GM21447 (cell line): ENCODE results near the gene RDH8.

ENCODE experiments used
- ATAC-seq: cut with Tn5 transposase; IDR thresholded peaks from one replicate; pipeline ENCODE4 v1.9.1; 2021; ENCODE audit not compliant: unreplicated experiment

RDH8 gene

GRCh38 chr19:10036601-10037071, 23.4 kb downstream of the RDH8 start:
- no peak for ATAC-seq

GRCh38 chr19:10037367-10037766, 24.1 kb downstream of the RDH8 start:
- no peak for ATAC-seq

DNA sequence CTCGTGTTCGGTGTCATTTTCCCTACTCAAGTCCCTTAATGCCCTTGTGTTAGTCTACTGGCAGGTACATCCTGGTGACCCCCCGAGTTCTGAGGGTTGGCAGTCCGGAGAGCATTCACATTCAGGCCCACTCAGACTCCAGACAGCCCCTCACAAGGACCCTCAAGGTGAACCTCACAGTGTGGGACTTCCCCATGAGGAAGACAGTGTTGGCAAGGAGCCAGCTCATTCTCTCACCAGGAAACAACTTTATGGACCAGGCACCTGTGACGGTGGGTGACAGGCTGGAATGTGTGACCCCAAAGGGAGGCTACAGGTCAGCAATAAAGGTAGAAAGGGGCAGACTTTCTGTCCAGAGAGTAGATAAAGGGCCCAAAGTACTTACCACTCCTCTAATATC, 24.5 kb downstream of the RDH8 start:
- ATAC-seq: no peak

DNA sequence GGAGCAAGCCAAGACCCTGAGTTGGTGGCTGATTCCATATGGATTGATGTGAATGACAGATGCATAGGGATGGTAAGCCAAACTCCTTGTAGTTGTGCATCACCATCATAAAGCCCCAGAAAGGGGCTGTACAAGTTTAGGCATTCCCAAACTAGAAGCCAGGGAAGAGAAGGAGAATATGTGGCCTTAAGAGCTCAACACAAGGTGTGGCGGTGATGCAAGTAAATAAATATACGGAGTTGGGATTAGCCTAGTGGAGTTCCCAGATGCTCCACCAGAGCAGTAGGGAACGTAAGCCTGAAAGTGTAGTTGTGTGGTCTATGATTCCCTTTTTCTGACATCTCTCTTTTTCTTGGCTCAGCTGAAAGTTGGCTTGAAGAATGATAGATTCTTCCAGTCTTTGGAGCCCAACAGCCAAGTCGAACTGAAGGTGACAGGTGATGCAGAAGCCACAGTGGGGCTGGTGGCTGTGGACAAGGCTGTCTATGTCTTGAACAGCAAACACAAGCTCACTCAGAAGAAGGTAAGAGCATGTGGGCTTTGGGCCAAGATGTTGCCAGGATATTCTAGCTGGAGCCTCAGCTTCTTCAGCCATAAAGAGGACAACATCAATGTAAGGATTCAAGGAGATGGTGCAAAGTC, 30.1 kb downstream of the RDH8 start:
- no peak for ATAC-seq

- no peak for ATAC-seq
Observed at GRCh38 chr19:10044390-10044789, 31.1 kb downstream of the RDH8 start.

DNA sequence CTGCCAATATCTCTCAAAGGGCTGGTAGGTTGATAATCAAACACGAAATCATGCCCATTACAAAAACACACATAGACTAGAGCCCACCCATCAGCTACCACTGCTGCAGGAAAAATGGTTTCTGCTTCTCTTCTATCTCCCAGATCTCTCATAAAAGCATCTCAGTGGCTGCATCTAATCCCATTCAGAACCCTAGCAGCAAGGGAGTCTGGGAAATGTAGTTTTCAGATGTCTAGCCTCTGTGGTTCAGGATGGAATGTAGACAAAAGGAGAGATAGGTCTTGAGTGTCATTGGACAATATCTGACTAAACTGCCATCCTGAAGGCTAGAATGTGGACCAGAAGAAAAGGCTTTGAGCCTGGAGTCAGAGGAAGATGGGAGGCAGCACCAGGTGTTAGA, 32.1 kb downstream of the RDH8 start:
- no peak for ATAC-seq

DNA sequence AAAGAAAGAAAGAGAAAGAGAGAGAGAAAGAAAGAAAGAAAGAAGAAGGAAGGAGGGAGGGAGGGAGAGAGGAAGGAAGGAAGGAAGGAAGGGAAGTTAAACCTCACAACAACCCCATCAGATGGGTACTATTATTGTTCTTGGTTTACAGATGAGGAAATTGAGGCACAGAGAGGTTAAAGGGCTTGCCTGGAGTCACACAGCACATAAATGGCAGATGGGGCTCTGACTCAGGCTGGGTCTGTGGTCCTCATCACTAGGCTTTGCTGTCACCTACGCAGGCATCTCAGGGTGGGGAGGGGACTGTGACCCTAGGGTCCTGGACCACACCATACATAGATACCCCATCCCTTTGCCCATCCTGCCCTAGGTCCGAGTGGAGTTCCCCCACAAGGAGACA, 36.3 kb downstream of the RDH8 start:
- ATAC-seq: no peak

DNA sequence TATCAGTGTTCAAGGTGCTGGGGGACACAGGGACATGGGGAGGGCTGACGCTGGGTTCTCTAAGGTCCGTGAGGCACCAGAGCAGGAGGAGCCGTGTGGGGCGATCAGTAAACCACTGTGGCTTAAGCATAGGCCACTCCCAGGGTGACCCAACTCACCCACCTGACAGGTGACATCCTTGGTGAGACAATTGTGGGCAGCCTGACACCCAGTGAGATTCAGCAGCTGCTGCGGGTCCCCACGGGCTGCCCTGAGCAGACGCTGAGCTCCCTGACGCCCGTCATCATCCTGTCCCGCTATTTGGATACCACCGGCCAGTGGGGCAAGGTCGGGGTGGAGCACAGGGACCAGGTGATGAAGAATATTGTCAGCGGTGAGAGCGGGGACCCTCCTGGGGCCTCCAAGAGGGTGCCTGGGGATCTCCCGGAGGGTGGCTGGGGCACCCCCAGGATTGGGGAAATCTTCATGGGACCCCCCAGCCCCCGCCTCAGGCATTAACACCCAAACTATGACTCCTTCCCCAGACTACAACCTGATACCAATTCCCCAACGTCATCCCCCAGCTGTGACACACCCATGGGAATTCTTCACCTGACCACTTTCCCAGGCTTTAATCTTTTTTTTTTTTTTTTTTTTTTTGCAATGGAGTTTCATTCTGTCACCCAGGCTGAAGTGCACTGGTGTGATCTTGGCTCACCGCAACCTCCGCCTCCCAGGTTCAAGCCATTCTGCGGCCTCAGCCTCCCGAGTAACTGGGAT, 39.5 kb downstream of the RDH8 start:
- no peak for ATAC-seq

DNA sequence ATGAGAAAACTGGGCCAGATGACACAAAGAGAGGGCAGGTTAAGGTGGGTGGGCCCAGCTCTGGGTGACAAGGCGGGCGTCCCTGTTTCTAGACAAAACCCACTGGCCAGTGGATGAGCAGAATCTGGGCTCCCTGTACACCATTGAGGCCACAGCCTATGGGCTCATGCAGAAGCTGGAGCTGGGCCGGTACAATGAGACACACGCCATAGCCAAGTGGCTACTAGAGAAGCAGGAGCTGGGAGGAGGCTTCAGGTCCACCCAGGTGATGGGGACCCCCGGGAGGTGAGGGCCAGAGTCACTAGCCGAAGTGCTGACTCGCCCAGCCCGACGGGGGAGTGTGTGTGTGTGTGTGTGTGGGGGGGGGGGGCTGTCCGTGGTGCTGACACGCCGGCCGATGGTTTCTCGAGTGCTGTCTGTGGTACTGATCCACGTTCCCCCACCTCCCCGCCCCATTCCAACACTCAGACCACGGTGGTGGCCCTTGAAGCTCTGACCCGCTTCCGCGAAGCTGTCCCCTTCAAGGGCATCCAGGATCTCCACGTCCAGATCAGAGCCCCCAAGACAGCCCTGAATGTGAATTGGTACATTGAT, 48.5 kb downstream of the RDH8 start:
- ATAC-seq: no peak

- no peak for ATAC-seq
Observed at GRCh38 chr19:10068205-10068604, 54.9 kb downstream of the RDH8 start.

DNA sequence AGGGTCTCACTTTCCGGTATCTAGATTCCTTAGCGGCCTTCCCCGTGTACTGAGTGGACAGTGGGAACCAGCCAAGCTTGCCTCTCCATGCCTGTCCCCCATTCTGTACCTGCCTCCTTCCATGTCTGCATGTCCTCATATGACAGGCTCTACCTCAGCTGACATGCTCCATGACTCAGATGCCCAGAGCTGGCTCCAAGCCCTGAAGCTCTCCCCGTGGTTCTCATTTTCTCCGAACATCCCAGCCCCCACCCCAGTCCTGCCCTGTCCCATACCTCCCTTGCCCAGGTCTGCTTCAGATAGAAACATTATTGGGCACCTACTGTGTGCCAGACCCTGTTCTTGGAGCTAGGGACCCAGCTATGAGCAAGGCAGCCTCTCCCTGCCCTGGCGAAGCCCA, 55.8 kb downstream of the RDH8 start:
- no peak for ATAC-seq

DNA sequence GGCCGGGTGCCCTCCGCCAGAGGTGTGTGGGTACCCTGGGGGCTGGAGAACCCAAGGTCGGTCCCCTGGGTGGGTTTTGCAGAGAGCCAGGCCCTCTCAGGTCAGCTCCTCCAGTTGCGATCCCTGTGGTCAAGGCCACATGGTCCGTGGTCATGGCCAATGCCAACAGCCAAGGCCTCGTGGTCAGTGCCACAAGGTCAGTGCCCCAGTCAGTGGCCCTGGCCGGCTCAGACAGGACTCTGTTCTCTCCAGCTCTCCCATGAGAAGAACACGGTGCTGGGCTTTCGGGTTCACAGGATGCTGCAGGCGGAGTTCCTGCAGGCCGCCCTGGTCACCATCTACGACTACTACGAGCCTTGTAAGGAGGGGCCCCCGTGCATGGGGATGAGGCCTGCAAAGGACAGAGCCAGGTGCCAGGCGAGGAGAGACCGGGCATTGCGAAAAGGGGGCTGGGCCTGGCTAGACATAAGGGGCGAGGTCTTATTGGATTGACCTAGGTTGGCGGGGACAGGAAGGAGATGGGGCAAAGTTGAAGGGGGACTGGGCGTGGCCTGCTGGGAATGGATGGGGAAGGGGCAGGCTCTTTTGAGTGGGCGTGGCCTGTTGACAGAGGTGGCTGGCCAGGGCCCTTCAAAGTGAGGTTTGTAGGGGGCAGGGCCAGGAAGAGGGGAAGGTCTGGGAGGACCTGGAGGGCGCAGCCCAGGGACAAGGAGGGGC, 57.6 kb downstream of the RDH8 start:
- ATAC-seq: no peak
